HCT116 (cell line): ENCODE data around the gene NKAIN4. TPM values are rescaled to one million over a fixed set of nuclear protein-coding genes. Genes with fewer than 3 reads are reported as not detected.

Source experiments
- microRNA counts: library from miRNA; unstranded; fragments of <30 nt; microRNA quantifications from one replicate; lab custom pipeline; 2015
- microRNA-seq: library from miRNA; unstranded; fragments of <30 nt; microRNA quantifications from one replicate; pipeline ENCODE4, GENCODE V29; 2016; ENCODE audit warnings: borderline number of aligned reads
- total RNA-seq: library from RNA; stranded (reverse); gene quantifications from one replicate; pipeline ENCODE4 v1.2.1, GENCODE V29; 2021; ENCODE audit not compliant: unreplicated experiment

Gene NKAIN4
- total RNA-seq, 1 experiment from 2014 or later, result not detected

MicroRNAs within 50 kb of the gene (microRNA counts, 767-probe panel; counts per million panel counts)
- not detected for microRNA hsa-miR-3196 (lab: Ali Mortazavi, UCI)

Small RNAs within 50 kb of the gene (microRNA-seq; reads per million reads assigned to microRNA genes)
- not detected for gene MIR3196
- gene MIR4326, result not detected

Other genes starting within 250 kb of the NKAIN4 start
- gene BHLHE23, start 247.5 kb downstream of the NKAIN4 start, total RNA-seq, result not detected
- 42.8 TPM for gene YTHDF1, start 38.3 kb downstream of the NKAIN4 start, total RNA-seq
- gene BIRC7, start 18.6 kb downstream of the NKAIN4 start, total RNA-seq, result 0.96 TPM
- gene ARFGAP1, start 18.4 kb upstream of the NKAIN4 start, total RNA-seq, result 94.4 TPM
- gene COL20A1, start 38.7 kb upstream of the NKAIN4 start, total RNA-seq, result 0.34 TPM
- gene CHRNA4, start 106.9 kb upstream of the NKAIN4 start, total RNA-seq, result not detected
- gene KCNQ2, start 218.2 kb upstream of the NKAIN4 start, total RNA-seq, result 86.5 TPM
- gene EEF1A2, start 244.6 kb upstream of the NKAIN4 start, total RNA-seq, result 454 TPM